Stimulated activated CD4-positive, alpha-beta T cell treated with anti-CD3 and anti-CD28 coated beads, TNF-alpha, amount 100 ng/mL, for 1 hour (primary cell): ENCODE results near the gene TTBK1.

Source experiments
- DNase-seq, 3 donors: peaks; one replicate each; pipeline ENCODE4 v3.0.0-alpha.2; 2020; ENCODE audit warnings: low read depth in 3 of 3, low spot score in 1 of 3

The TTBK1 gene

GRCh38 chr6:43285832-43286231 is 42.6 kb downstream of the TTBK1 start:
- DNase-seq = no peak

GRCh38 chr6:43286456-43286979 is 43.2 kb downstream of the TTBK1 start:
- no peak for DNase-seq

- DNase-seq = no peak
Measured at GRCh38 chr6:43286980-43287716, 43.9 kb downstream of the TTBK1 start.

- no peak for DNase-seq
Measured at GRCh38 chr6:43287717-43288679, 44.7 kb downstream of the TTBK1 start.

GRCh38 chr6:43290339-43290904 is 47.1 kb downstream of the TTBK1 start:
- DNase-seq = no peak

- DNase-seq = no peak
Measured at GRCh38 chr6:43290905-43291355, 47.6 kb downstream of the TTBK1 start.

GRCh38 chr6:43291708-43292107 is 48.4 kb downstream of the TTBK1 start:
- DNase-seq = no peak

- DNase-seq = no peak
Measured at GRCh38 chr6:43292341-43292740, 49.1 kb downstream of the TTBK1 start.

GRCh38 chr6:43292763-43293318 is 49.6 kb downstream of the TTBK1 start:
- DNase-seq = no peak

GRCh38 chr6:43293698-43294097 is 50.4 kb downstream of the TTBK1 start:
- no peak for DNase-seq

- no peak for DNase-seq
Measured at GRCh38 chr6:43294536-43294935, 51.3 kb downstream of the TTBK1 start.

- DNase-seq = no peak
Measured at GRCh38 chr6:43295456-43295855, 52.2 kb downstream of the TTBK1 start.

GRCh38 chr6:43296780-43297497 is 53.7 kb downstream of the TTBK1 start:
- DNase-seq = no peak

GRCh38 chr6:43297644-43298564 is 54.6 kb downstream of the TTBK1 start, which contains the start of gene SLC22A7:
Gene SLC22A7 (plus strand): TSS chr6:43298260. CDS start chr6:43298359, 99 bp downstream.
- DNase-seq = no peak

GRCh38 chr6:43298565-43299337 is 55.5 kb downstream of the TTBK1 start:
- no peak for DNase-seq

GRCh38 chr6:43299338-43300293 is 56.3 kb downstream of the TTBK1 start:
- no peak for DNase-seq

GRCh38 chr6:43301081-43301870 is 58.0 kb downstream of the TTBK1 start:
- DNase-seq = no peak
